Measurements from ENCODE around the gene ENPP1. TPM values are rescaled to one million over a fixed set of nuclear protein-coding genes. Genes with fewer than 3 reads are reported as not detected.

ENPP1 gene
- total and polyA plus RNA-seq, 2 donors (not counting 3 experiments of a cell fraction or from before 2014, with no cell fraction given) = 0.36 to 1.4 TPM

- ChIA-PET CTCF (no interaction called here), POLR2A (no interaction called here)
- H2AFZ ChIP-seq (ENCODE audit: low read depth, low read length) = no peak overlapping the region
- BruUV-seq (replicated peaks) = no TSS peak
- no peak overlapping the region for H3K27ac ChIP-seq (ENCODE audit: insufficient read depth, low read depth, low read length)
- DNase-seq (ENCODE audit: low read depth, low spot score) (no peak), FAIRE-seq (no peak)
- H3K79me2 ChIP-seq (ENCODE audit: control insufficient read depth, insufficient read depth, low read length) = no peaks in the 10 kb centered on the region
- TF ChIP-seq POLR2A (IDR thresholded peaks at IDR 0.05; ENCODE audit: low read depth, low read length) (no peak), FOS (IDR thresholded peaks at IDR 0.05; ENCODE audit: borderline replicate concordance, insufficient read depth, low read length) (peak; percentile 52), POLR2AphosphoS5 (IDR thresholded peaks at IDR 0.05; ENCODE audit: insufficient read depth, low read depth, low read length) (no peak), JUN (IDR thresholded peaks at IDR 0.05; ENCODE audit: borderline replicate concordance, insufficient read depth, insufficient read length, low read depth) (no peak), MYC (IDR thresholded peaks at IDR 0.05; ENCODE audit: low read depth, low read length) (no peak), MAX (IDR thresholded peaks at IDR 0.05; ENCODE audit: insufficient read depth, insufficient read length) (no peak), GATA2 (IDR thresholded peaks at IDR 0.05; ENCODE audit: insufficient read depth, insufficient read length, low read depth, low read length) (no peak)
- H3K4me1 ChIP-seq (ENCODE audit: control insufficient read depth, extremely low read depth, insufficient read depth, low read length) = no peaks in the 10 kb centered on the region
- no peak overlapping the region for H3K4me3 ChIP-seq (replicated peaks in 1 of 3; ENCODE audit: insufficient read depth in 1 of 3, low read depth in 1 of 3, low read length in 3 of 3)
- no peaks in the 10 kb centered on the region for H4K20me1 ChIP-seq (replicated peaks; ENCODE audit: control insufficient read depth, extremely low read depth, insufficient read depth, low read length)
- peaks cover 1 to 7% of the 10 kb centered on the region in 2 experiments for H3K27me3 ChIP-seq (ENCODE audit: control insufficient read depth in 2 of 2, insufficient read depth in 2 of 2, low read length in 2 of 2)
- dilution Hi-C loops (cut with MboI; ENCODE audit: extremely low pct_ligation_motif_present, low sequenced_read_pairs) (no loop called here), intact Hi-C loops (cut with micrococcal nuclease) (no loop called here)
- H3K9me3 ChIP-seq (replicated peaks; ENCODE audit: control insufficient read depth, insufficient read depth, low read length) = no peaks in the 10 kb centered on the region
- no peaks in the 10 kb centered on the region for H3K9me1 ChIP-seq (replicated peaks; ENCODE audit: control insufficient read depth, extremely low read depth, insufficient read depth, low read length)
- H3K36me3 ChIP-seq (ENCODE audit: control insufficient read depth in 2 of 2, extremely low read depth in 1 of 2, insufficient read depth in 2 of 2, low read length in 2 of 2) = no peaks in the 10 kb centered on the region
- no peak overlapping the region for H3K4me2 ChIP-seq (ENCODE audit: insufficient read depth, low read length)
- H3K9ac ChIP-seq (replicated peaks; ENCODE audit: extremely low read depth, insufficient read depth, low read length) = no peak overlapping the region
Measured at GRCh38 chr6:131789219-131789618, 18.6 kb upstream of the ENPP1 start.

GRCh38 chr6:131791476-131791875 lies 16.3 kb upstream of the ENPP1 start:
- TF ChIP-seq FOS (IDR thresholded peaks at IDR 0.05; ENCODE audit: borderline replicate concordance, insufficient read depth, low read length) = no peak
- TF ChIP-seq MYC (IDR thresholded peaks at IDR 0.05; ENCODE audit: low read depth, low read length) = no peak
- no peak for TF ChIP-seq POLR2AphosphoS5 (IDR thresholded peaks at IDR 0.05; ENCODE audit: insufficient read depth, low read depth, low read length)
- TF ChIP-seq CTCF (IDR thresholded peaks at IDR 0.05; ENCODE audit: extremely low read depth in 1 of 2, insufficient read depth in 1 of 2, low read depth in 1 of 2, low read length in 2 of 2) = no peak
- no peak for TF ChIP-seq POLR2A (IDR thresholded peaks at IDR 0.05; ENCODE audit: low read depth, low read length)
- TF ChIP-seq EZH2 (IDR thresholded peaks at IDR 0.05; ENCODE audit: borderline replicate concordance, low read depth, low read length, severe bottlenecking) = no peak
- TF ChIP-seq MAX (IDR thresholded peaks at IDR 0.05; ENCODE audit: insufficient read depth, insufficient read length) = no peak
- BruUV-seq (replicated peaks) = no TSS peak
- ChIA-PET CTCF (no interaction called here), POLR2A (no interaction called here)
- Histone ChIP-seq H3K79me2 (ENCODE audit: control insufficient read depth, insufficient read depth, low read length) (no peaks in the 10 kb centered on the region), H3K4me1 (ENCODE audit: control insufficient read depth, extremely low read depth, insufficient read depth, low read length) (no peaks in the 10 kb centered on the region), H3K27ac (ENCODE audit: insufficient read depth, low read depth, low read length) (no peak overlapping the region), H3K36me3 (ENCODE audit: control insufficient read depth in 2 of 2, extremely low read depth in 1 of 2, insufficient read depth in 2 of 2, low read length in 2 of 2) (no peaks in the 10 kb centered on the region), H3K9ac (replicated peaks; ENCODE audit: extremely low read depth, insufficient read depth, low read length) (no peak overlapping the region), H3K9me1 (replicated peaks; ENCODE audit: control insufficient read depth, extremely low read depth, insufficient read depth, low read length) (no peaks in the 10 kb centered on the region), H4K20me1 (replicated peaks; ENCODE audit: control insufficient read depth, extremely low read depth, insufficient read depth, low read length) (no peaks in the 10 kb centered on the region), H3K9me3 (replicated peaks; ENCODE audit: control insufficient read depth, insufficient read depth, low read length) (no peaks in the 10 kb centered on the region), H3K27me3 (ENCODE audit: control insufficient read depth in 2 of 2, insufficient read depth in 2 of 2, low read length in 2 of 2) (peaks cover 0 to under 1% of the 10 kb centered on the region in 2 experiments), H3K4me2 (ENCODE audit: insufficient read depth, low read length) (no peak overlapping the region), H3K4me3 (replicated peaks in 1 of 3; ENCODE audit: insufficient read depth in 1 of 3, low read depth in 1 of 3, low read length in 3 of 3) (no peak overlapping the region), H2AFZ (ENCODE audit: low read depth, low read length) (no peak overlapping the region)
- no peak for DNase-seq (ENCODE audit: low read depth, low spot score)
- intact Hi-C loops (cut with micrococcal nuclease) = no loop called here
- dilution Hi-C loops (cut with MboI; ENCODE audit: extremely low pct_ligation_motif_present, low sequenced_read_pairs) = no loop called here
- no peak for FAIRE-seq
